GOT3 (cell line): ENCODE data around the gene CELF2.

Source experiments
- DNase-seq: peaks from one replicate; lab custom pipeline; 2025; ENCODE audit warnings: mixed read lengths; lab: John Stamatoyannopoulos, UW

CELF2 gene

DNA sequence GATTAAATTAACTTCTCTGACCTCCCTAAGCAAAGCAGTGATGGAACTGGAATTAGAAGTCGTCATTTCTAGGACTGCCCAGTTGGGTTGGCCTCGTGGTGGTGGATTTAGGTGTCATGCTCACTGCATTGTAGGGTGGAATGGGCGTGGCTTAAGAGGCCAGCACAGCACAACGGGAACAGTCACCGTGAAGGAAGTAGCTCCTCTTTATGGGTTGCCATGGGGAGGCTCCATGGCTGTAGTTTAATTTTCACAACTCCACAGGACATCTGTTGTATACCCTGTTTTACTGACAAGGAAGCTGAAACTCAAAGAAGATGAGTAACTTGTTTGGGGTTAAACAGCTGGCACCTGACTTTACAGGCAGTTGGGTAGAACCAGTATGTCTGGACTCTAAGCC, 208.3 kb downstream of the CELF2 start:
- no peak for DNase-seq

DNA sequence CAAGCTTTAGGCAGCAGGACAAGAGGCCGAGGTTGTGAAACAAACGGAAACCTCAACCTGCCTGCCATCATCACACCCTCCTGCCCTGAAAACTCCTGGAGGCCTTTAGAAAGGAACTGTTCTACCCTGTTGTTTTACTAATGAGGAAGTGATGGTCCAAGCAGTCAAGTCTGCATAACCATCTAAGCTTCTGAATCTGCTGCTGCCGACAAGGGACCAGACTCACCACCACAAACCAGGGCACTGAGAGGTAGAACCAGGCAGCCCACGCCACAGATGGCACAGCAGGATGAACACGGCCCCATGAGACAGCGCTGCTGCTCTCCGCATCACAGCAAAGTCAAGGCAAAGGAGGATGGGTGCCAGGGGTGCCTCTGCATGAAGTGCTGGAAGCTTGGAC, 209.4 kb downstream of the CELF2 start:
- DNase-seq = no peak

DNA sequence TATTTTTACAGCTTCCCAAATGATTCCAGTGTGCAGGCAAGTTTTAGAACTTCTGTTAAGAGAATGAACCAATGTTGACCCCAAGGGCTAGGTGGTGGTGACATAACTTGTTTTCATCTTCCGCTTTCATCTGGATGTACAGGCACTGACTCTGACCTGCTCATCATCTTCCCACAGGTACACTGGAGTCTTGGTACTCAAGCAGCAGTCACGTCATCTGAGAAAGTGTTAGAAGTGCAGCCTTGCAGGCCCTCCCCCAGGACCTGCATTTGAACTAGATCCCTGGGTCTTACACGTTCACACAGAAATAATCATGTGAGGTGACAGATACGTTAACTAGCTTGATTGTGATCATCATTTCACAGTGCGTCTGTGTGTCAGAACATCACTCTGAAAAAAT, 212.2 kb downstream of the CELF2 start:
- no peak for DNase-seq

DNA sequence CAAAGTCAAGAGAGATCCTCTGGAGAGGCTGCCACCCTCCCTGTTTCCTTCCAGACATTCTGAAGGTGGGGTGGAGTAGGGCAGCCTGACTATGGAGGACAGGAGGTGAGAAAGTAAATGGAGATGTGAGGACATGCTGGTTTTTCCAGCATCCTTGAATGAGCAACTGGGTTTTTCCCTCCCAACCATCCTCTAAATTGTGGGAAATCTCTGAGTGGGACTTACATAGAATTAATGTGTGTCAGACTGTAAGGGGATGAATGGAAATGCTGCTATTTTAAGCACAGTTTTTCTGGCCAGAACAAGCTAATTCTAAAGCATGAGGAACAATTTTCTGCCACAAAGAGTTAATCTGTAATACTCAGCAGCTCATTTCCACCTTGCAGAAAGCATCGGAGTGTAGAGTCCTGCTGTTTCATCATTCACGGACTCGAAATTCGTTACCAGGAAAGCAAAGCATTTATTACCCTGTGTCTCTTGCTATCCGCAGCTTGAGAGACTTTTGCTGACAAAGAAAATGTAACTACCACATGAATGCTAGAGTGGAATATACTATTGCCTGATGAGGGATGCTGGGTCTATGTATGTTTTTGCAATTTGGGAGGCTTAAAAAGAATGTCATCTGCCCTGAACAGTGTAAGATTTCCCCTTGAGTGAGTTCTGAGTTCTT, 213.0 kb downstream of the CELF2 start:
- no peak for DNase-seq

DNA sequence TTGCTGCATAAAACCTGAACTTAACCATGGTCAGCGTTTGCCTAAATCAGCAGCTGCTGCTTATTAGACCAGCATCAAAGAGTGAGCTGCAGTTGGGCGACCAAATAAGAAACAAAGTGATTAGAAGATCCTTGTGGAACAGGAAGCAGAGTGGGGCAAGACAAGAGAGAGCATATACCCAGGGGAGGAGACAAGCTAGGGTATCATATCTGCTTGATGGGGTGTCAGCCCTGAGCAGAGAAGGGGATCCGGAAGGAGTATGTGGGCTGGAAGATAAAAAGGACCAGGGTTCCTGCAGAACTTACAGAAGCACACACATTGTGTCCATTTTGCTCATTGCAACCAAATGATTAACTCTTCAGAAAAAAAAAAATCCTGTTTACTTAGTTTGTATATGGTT, 213.6 kb downstream of the CELF2 start:
- DNase-seq = no peak

DNA sequence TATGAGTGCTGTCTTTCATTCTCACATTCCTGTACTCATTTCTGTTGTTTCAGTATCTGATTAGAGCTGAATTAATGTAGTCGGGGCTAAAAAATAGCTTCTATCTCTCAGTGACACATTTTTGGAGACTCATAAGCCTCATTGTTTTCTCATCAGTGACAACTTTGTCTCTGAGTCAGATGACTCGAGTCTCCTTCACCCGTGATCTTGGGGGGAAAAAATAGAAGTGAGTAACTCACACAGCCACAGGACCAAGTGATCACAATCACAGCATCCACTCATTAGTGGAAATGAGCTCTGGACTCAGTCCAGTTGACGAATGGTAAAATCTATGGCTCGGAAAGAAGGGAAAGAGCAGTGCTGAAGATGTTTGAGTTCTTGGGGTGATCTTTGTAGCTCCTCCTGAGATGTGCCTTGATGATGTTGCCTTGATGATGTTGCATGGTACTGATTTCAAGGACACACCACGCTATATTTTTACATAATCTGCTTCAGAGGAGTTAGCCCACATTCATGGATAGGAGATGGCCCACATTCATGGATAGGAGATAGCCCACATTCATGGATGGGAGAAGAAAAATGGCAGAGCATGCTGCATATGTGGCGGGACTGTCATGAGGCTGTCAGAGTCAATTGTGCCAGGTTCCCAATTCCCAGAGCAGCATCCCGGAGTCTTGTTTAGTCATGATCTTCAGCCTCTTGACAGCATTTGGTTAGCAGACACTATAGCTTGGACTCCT, 214.7 kb downstream of the CELF2 start:
- no peak for DNase-seq

DNA sequence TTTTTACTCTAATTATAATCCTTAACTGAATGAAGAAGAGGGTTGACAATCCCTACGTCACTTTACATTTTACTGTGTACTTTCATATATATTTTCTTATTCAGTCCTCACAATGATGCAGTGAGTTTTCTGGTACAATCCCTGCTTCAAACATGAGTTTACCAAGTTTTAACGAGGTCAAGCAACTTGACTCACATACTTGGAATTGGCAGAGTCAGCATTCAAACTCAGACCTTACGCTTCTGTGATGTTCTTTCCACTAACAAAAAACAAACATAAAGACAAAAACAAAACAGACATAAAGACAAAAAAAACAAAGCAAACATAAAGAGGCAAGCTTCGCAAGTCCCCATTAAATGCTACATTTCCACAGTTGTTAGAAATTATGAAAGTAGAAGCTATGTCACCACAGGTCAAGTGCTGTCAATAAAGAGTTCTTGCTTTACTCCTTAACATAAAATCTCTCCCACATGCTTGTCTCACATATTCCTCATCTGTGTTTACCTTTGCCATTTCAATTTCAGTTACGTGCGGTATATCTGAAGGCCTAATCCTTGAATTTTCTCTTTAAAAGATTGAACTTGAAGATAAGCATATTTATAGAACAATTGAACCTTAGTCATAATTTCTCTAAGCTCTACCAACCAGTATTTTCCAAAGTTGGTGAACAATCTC, 217.3 kb downstream of the CELF2 start:
- no peak for DNase-seq

DNA sequence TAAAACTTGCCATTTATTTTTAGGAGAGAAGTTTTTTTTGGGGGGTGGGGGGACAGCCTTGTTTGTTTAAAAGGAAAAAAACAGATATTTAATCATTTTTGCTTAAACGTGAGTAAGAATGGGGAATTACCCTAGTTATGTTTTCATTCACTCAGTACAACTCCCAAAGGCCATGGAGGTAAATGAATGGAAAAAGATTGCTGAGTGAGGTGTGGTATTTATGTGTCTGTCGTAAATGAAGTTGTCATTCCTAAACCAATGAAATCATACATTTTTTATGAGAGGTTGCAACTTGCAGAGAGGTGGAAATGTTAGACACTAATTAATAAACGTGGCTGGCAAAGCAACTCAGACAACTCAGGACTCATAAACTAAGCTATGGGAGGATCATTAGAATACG, 218.1 kb downstream of the CELF2 start:
- no peak for DNase-seq

DNA sequence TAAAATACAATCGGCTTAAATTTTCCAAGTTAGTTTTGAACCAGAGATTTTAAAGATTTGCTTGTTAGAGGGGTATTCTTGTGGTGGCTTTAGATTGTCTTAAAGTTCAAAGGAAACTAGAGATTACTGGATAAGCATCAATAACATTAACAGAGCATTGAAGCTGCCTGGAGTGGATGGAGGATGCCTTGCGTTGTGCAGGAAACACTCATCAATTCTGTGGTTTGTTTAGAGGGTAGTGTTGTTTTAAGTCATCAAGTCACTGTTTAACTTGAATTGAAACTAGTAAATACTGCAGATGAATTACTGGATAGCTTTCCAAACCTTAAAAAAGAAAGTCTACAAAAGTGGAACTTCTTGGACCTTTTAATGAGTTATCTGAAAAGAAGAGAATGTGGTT, 218.6 kb downstream of the CELF2 start:
- DNase-seq = no peak

DNA sequence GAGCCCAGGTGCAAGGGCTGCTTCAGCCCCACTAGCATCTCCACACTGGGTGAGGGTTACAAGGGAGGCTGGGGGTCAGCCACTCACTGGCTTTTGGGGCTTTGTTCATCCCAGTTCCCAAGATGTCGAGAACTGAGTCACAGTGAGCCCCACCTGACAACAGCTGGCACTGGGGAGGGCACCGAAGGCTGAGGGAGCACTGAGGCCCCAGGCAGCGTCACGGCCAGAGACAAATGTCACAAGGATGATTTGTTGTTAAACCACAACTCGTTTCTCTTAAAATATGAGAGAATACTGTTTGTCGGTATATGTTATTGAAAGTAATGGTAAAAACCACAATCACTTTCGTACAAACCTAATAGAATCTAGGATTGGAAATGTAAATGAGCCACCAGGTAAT, 219.9 kb downstream of the CELF2 start:
- DNase-seq = no peak

DNA sequence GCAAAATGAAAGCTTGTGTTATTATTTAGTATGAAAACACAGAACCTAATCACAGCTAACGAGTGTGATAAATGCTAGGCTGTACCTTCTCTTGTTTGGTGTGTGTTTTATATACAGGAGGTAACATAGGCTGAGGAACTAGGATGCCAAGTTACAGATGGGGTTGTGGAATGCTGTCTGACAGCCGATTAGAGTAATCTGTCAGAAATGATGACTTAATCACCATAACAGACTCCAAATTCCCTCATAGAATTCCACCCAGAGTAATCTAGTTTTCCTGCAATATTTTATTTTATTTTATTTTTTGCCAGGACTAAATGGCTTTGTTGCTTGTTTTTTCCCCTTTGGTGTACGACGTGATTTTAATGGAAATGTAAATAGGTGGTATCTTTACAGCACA, 221.2 kb downstream of the CELF2 start:
- no peak for DNase-seq

DNA sequence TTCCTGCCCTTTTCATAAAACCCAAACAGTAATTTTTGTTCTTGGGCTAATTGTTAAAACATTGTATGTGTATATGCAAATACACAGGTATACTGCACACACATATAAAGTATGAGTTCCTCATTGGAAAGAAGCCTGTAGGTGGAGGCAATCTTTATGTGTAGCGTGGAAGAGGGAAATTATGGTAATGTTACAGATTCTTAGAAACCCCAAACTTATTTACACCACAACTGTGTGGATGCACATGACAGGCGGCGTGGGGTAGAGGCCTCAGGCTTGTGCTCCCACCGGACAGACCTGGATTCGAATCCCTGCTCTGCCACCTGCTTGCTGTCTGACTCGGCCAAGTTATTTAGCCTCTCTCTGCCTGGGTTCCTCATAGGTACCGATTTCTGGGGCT, 223.0 kb downstream of the CELF2 start:
- no peak for DNase-seq

DNA sequence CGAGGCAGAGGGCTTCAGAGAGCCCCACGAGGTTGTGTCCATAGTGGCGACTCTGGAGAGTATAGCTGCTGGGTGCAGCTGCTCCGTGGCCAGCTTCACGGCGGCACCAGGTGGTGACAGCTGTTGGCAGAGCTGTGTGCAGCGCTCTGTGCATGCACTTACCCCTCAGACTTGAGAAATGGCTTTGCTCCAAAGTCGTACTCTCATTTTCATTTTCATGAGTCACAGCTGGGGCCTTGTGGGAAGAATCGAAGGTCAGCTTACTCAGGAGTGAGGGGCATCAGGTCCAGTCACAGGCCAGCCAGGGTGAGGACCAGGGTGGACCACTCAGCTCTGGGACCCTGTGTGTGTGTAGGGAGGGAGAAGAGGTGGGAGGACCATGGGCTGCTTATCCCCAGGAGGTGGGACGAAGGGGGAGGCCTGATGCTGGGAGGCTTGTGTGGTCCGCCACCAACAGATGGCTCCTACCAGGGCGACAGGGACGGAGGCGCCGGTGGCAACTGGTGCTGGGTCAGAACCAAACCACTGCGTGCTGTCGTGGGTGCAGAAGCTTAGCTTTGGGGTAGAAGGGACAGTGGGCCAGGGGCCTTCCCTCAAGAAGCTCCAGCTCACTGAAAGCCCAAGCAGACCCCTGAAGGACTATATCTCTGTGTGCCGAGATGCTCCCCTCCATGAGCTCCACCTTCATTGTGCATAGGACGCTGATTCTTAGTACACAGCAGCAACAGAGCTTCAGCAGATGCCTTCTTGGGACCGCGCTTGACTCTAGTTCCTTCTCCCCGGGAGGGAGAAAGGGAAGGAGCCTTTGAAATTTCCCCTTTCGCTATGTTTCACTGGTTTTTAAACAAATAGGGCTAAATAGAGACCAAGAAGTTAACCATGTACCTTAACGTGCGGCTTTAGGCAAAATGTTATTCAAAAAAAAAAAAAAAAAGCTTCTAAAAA, 225.0 kb downstream of the CELF2 start:
- DNase-seq = no peak

DNA sequence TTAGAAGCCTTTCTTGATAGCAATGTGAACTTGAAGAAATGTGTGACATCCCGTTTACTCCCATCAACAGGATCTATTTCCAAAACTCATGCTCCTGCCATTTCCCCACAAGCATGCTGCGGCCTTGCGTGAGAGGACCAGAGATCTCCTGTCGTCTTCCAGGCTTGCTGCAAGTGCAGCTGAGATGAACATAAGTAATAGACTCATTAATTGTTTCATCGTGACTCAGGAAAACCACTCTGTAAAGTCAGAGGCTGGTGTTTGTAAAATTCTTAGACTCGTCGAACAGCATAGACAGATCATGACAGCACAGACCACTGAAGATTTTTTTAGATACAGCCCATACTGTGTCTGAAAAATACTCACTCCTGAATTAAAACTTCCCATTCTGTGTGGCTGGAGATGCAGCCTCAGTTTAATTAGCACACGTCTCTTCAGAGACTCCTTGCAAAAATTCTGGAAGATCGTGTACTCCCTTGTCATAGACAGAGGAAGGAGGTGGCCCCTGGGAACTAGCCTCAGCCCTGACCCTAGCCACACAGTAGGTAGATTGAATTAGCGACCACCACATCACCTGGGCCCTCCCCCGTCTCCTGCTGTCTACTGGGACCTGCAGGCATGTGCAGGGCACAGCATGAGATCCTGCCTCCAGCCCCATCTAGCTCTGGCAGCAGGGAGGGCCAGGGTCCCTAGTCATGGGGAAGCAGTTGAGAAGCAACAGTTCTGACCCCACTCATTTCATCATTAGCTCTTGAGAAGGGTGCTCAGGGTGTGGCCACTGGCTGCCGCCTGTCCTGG, 226.0 kb downstream of the CELF2 start:
- no peak for DNase-seq

DNA sequence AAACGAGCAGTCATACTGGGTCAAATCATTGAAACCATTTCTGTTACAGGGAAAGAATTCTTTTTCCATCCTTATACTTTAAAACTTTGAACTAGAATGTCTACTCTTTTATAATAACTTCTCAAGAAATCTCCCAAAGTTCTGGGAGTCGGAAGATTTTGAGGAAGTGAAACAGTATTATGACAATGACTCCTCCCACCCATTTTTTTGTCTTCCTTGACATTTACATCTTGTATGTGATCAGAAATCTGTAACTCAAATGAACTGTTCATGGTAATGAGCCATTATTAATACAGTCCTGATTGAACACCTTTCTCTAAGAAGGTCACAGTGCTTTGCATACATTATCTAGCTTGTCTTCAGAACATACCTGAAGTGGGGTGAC, 227.4 kb downstream of the CELF2 start:
- no peak for DNase-seq

DNA sequence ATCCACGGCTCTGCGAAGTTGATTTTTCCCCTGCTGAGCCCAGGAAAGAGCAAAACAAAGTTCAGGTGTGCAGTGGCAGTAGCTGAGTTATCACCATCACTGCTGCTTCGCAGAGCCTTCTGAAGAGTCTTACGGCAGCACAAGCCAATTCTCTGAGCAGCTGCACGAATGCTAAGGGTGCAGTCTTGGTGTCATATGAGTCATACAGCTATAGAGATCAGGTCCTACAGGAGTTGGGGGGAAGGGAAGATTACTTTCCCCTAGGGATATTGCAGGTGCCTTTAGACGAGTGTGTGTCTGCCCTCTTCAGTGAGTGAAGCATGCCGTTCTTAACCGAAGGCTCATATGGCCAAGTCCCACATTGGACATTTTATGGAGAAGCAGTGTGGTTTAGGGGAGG, 227.8 kb downstream of the CELF2 start:
- DNase-seq = no peak

DNA sequence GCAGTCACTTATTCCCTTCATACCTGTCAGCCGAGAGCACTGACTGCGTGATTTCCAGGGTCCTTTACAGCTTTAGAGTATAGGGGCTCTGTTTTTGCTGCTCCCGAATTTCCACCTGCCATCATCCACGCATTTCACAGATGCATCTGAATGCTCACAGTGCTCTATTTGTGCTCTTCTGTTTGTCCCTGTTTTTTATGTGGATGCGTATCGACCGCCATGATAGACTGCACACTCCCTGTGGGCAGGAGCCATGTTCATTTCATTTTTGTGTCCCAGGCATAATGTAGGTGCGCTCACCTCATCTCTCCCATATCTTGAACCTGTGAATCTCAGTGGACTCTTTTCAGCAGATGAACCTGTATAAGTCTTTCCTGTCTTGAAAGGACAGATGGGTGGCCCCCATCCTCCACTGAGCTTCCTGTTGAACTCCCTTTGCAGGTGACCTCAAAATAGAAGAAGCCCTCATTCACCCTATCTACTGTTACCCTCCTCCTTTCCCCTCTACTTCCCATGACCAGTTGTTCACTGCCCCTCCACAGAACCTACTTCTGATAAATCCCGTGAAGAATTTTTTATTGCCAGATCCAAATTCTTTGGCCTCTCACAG, 228.4 kb downstream of the CELF2 start:
- DNase-seq = no peak

DNA sequence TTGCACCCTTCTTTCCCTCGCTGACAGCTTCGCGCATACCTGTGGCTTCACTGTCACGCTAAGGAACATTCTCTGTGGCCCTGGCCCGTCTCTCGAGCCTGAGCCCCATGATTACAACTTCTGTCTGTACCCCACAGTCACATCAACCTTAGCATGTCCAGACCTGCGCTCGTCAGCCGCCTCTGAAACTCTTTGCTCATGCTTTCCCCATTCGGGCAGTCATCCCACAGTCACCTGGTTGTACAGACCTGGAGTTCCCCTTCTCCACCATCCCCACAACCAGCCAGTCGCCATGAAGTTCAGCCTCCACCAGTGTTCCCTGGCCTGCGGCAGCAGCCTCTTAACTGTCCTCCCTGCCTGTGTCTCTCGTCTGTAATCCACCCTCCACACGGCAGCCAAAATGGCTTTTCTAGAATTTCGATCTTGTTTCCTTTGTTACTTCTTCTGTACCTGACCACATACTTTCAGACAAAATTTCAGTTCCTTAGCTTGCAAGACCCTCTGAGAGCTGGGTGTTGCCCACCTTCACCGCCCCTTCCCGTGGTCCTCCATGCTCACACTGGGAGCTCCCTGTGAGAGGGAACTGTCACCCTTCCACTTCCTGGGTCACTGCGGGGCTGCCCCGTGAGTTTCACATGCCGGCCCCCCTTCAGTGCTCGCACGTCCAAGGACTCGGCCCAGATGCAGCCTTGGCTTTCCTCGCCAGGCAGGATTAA, 229.2 kb downstream of the CELF2 start:
- no peak for DNase-seq

DNA sequence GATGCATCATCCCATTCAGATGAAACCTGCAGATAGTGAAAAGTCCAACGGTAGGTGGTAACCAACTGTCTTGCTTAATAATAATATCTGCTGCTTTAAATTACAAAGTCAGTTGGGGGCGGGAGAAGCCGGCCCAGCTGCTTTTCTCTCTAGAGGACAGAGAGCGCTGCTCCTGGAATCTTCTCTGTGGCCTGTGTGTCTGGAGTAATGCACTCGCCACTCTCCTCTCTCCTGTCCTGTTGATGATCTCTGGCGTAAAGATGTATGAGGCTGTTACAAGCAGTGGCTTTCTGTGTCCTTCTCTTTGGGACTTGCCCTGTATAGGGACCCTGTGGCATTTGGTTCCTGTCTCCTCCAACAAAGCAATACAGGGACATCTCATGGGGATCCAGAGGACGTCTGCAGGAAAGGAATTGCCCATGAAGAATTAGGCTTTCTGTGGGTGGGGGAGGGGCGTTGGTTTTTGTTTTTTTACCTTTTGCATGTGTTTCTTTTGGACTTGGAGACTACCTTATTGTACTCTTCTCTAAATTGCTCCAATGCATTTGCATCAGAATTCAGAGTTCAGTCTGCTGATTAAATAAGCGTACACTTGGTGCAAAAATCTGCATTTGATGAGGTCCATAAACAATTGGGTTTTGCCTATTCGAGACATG, 231.6 kb downstream of the CELF2 start:
- no peak for DNase-seq

DNA sequence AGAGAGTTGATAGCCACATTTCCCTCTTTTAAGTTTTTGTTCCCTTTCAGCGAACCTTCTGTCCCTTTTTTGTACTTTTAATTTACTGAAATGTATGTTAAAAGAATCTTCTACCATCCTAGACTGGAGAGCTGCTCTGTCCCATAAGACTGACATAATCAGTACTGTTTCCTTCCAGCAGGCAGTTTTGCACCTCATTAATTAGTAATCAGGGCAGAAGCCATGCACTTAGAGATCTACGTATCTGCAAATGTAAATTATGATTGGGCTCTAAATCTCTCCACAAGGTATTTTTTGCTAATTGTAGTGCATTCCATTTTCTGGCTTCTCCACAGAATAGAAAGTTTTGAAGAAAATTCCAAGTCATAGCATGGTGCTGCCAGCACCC, 232.1 kb downstream of the CELF2 start:
- DNase-seq = no peak
